ENCODE data around the gene SELP.

Gene SELP

DNA sequence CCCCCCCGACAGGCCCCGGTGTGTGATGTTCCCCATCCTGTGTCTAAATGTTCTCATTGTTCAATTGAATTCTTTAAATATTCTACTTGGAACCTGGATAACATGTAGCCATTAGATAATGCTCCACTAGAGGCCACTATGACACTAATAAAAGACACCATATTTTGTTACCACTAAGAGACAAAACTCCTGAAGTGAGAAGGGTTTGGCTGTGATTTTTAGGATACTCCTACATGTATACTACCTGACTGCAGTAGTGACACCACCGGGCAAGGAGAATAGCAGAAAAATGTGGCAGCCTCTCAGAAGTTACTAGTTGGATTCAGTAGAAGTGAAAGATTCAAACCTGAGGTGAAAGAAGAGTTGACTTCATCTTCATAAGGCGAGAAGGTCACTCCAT is 79.6 kb downstream of the SELP start:
- Mint-ChIP-seq H3K27me3 (no peaks in the 10 kb centered on the region), H3K4me1 (no peaks in the 10 kb centered on the region), H3K9me3 (no peaks in the 10 kb centered on the region), H3K36me3 (peaks cover 8% of the 10 kb centered on the region), H3K4me3 (no peak overlapping the region), H3K27ac (no peak overlapping the region)
- CTCF ChIA-PET = interaction anchor here (0.8 to 3.5 kb wide), 12 partner anchors 10 to 950 kb away, joined by 3 to 28 read pairs (median 6); partner anchors contain the start of genes F5 and METTL18
- no peak for DNase-seq

DNA sequence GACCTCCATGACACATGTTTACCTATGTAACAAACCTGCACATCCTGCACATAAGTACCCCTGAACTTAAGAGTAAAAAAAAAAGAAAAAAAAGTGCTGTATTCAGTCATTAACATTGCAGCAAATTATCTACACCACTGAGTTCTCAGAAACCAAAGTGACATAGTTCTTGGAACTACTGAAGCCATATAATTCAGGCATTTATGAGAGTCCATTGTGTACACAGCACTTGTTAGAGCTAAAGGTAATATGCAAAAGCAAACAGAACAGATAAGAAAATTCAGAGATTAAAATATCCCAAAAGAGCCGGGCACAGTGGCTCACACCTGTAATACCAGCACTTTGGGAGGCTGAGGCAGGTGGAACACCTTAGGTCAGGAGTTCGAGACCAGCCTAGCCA is 81.6 kb downstream of the SELP start:
- Mint-ChIP-seq H3K4me3 (no peak overlapping the region), H3K27me3 (no peaks in the 10 kb centered on the region), H3K9me3 (no peaks in the 10 kb centered on the region), H3K36me3 (peaks cover 8% of the 10 kb centered on the region), H3K4me1 (no peaks in the 10 kb centered on the region), H3K27ac (no peak overlapping the region)
- DNase-seq = no peak
- CTCF ChIA-PET = interaction anchor here (0.9 to 3.6 kb wide), 5 partner anchors 12 to 164 kb away, joined by 3 to 24 read pairs (median 4); partner anchors contain the start of gene F5

DNA sequence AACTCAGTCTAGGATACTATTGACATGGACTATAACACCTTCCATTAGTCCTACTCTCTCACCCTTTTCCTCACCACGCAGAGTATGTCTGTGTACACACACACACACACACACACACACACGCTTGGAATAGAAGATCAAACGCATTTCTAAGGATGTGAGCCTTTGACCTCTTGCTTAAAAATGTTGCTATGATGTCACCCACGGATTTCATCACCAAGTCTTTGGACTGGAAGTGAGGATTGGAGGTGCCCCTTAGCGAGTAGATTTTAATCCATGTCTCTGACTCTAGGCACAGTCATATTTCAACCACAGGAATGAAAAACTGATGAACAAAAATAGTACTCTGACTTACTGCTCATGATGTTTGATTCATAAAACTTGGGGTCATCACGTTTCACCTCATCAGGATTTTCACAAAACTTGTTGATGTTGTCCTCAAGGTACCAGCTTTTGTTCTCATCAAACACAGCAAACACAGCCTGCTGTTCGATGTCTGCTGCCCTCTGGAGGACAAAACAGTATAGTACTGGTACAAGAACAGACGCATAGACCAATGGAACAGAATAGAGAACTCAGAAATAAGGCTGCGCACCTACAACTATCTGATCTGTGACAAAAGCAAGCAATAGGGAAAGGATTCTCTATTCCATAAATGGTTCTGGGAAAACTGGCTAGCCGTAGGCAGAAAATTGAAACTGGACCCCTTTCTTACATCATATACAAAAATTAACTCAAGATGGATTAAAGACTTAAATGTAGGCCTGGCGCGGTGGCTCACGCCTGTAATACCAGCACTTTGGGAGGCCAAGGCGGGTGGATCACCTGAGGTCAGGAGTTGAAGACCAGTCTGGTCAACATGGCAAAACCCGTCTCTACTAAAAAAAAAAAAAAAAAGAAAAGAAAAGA is 83.6 kb downstream of the SELP start:
- H3K4me1 Mint-ChIP-seq = no peaks in the 10 kb centered on the region
- no peak overlapping the region for H3K4me3 Mint-ChIP-seq
- DNase-seq = peak; percentile 68
- CTCF ChIA-PET = interaction anchor here (0.6 to 3.6 kb wide), 29 partner anchors 9 to 1203 kb away, joined by 3 to 24 read pairs (median 4); partner anchors contain the start of genes BLZF1, CCDC181 and NME7
- H3K9me3 Mint-ChIP-seq = no peaks in the 10 kb centered on the region
- peaks cover 6% of the 10 kb centered on the region for H3K36me3 Mint-ChIP-seq
- no peak overlapping the region for H3K27ac Mint-ChIP-seq
- no peaks in the 10 kb centered on the region for H3K27me3 Mint-ChIP-seq

DNA sequence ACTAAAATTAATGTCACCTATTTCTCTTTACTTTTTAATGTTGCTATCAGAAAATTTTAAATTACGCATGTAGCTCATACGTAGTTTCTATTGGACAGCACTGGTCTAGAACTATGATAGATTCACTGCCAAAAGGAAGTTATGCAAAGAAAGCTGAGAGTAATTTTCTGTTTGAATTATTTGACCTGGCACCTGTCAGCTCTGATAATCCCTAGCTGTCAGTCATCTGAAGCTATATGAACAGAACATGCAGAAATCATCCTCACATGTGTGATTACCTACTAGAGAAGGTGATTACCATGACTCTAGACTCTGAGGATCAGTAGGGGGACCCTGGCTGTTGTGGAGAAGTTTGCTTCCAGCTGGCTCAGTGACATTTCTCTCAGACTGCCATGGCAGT is 84.5 kb downstream of the SELP start:
- no peaks in the 10 kb centered on the region for H3K27me3 Mint-ChIP-seq
- H3K9me3 Mint-ChIP-seq = no peaks in the 10 kb centered on the region
- no peak overlapping the region for H3K4me3 Mint-ChIP-seq
- H3K4me1 Mint-ChIP-seq = no peaks in the 10 kb centered on the region
- CTCF ChIA-PET = interaction anchor here (0.8 to 3.6 kb wide), 16 partner anchors 10 to 1203 kb away, joined by 3 to 24 read pairs (median 4); no protein-coding TSS in a partner anchor
- no peak overlapping the region for H3K27ac Mint-ChIP-seq
- peaks cover 6% of the 10 kb centered on the region for H3K36me3 Mint-ChIP-seq
- DNase-seq = no peak

DNA sequence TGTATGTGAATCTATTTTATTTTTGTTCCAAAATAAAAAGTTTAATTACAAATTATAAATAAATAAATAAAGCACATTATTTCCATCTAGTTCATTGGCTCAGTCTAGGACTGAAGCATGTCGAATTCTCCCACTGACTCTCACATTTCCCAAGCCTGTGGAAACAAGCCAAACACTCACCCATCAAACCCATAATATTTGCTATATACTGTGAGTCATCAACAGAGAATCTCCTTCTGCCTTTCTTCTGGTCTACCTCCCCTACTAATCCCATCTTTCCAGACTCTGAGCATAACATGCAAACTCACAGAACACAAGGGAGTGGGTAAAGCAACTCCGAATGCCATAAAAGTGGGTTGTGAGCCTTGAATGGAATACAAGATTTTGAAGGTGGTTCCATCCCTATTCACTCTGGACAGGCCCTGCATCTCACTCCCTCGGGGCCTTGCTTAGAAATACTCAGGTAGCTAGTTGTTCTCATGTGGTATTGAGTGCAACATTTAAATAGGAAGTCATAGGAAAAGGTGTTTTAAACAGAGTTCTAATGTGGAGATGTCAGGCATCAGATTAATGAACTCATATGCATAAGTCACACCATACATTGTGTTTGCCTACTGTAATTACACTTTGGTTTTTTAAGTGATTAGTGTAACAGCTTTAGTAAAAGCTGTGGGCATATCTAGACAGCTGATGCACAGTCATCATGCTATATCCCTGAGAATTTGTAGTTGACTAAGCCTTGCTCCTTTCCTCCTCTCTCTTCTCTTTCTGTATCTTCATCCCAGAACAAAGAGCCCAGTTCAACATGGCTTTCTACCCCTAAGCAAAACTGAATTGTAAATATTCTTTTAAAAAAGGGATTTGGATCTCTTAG is 90.7 kb downstream of the SELP start:
- Mint-ChIP-seq H3K36me3 (peaks cover 2% of the 10 kb centered on the region), H3K4me3 (no peak overlapping the region), H3K27ac (no peak overlapping the region), H3K9me3 (no peaks in the 10 kb centered on the region), H3K27me3 (no peaks in the 10 kb centered on the region), H3K4me1 (no peaks in the 10 kb centered on the region)
- DNase-seq = no peak
- CTCF ChIA-PET = no interaction called here

All from activated naive CD4-positive, alpha-beta T cell treated with anti-CD3 and anti-CD28 coated beads, Interleukin-2, amount 10 ng/mL, durations not matched to agents 7 days and 5 days (primary cell).